ENCODE data around the gene ETV3. TPM values are rescaled to one million over a fixed set of nuclear protein-coding genes. Genes with fewer than 3 reads are reported as not detected.

Gene ETV3
- total and polyA plus RNA-seq, 2 of the 13 experiments (the other 11 are each of a cell fraction or from before 2014, with no cell fraction given): 4.2 to 5.8 TPM

DNA sequence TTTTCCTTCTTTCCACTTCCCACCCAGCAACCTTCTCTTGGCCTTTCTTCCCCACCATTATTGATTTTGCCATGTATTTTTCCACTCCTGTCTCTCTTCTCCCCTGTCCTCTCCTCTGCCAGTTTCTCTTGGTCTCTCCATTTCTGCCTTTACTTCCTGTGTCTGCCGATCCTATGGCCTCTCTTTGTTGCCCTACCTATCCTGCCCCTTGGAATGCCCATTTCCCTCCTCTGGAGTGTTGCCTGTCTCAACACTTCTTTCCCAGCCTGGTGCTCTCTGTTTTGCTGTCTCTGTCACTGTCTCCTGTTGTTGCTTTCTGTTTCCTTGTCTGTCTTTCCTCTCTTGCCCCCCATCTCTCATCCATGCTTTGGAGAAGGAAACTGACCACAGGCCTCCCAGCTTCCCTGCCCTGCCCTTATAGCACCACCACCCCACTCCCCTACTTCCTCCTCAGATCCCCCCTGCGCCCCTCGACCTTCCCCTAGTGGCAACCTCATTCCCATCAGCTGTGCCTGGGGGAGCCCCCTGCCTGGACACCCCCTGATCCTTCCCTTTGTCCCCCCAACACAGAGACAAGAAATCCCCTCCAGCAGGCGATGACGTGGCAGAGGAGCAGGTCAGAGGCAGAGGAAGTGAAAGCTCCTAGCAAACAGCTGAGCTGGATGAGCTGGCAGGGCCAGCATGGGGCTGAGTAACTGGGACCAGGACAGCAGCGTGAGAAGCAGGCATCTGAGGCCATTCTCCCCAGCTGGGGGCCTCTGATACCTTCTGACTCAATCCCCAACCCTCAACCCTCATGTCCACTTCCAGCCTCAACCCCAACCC is 32.0 kb downstream of the ETV3 start:
- no peak for DNase-seq (ENCODE audit: low spot score)
- peak overlapping the region in 1 of 3 experiments; percentile 6; a peak in 1 of 6 replicates for H3K4me3 ChIP-seq (replicated peaks in 1 of 3; ENCODE audit: insufficient read depth in 1 of 3, low read depth in 2 of 3, low read length in 3 of 3)
- ChIA-PET CTCF (ENCODE audit: low intra/inter-chr PET ratio, low total read pairs) (no interaction called here), POLR2A (no interaction called here)
- H3K9ac ChIP-seq (ENCODE audit: insufficient read depth, low read depth, low read length): 0 out of 2 replicates have a peak overlapping the region, but pooled peaks have one; percentile 22
- BruUV-seq (replicated peaks): no TSS peak
- intact Hi-C loops (cut with micrococcal nuclease; ENCODE audit: unreplicated experiment): no loop called here
- peak; percentile 61; the same call in 2 of the 3 replicates for ATAC-seq
- H3K79me2 ChIP-seq (ENCODE audit: insufficient read depth, low read length): no peaks in the 10 kb centered on the region
- TF ChIP-seq, protein P1, sequence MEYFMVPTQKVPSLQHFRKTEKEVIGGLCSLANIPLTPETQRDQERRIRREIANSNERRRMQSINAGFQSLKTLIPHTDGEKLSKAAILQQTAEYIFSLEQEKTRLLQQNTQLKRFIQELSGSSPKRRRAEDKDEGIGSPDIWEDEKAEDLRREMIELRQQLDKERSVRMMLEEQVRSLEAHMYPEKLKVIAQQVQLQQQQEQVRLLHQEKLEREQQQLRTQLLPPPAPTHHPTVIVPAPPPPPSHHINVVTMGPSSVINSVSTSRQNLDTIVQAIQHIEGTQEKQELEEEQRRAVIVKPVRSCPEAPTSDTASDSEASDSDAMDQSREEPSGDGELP (IDR thresholded peaks at IDR 0.05; ENCODE audit: borderline replicate concordance, low read depth): peak; percentile 58; the same call in 1 of the 2 replicates
- TF ChIP-seq ZNF747 (CRISPR knock-in tag; IDR thresholded peaks at IDR 0.05; ENCODE audit: borderline replicate concordance): no peak
- peak; percentile 72 for TF ChIP-seq CREB1 (IDR thresholded peaks at IDR 0.05)
- TF ChIP-seq CREB1 (CRISPR knock-in tag; IDR thresholded peaks at IDR 0.05): no peak
- H3K4me1 ChIP-seq (ENCODE audit: insufficient read depth, low read length): no peaks in the 10 kb centered on the region
- H2AFZ ChIP-seq (ENCODE audit: low read length): no peak overlapping the region
- no peaks in the 10 kb centered on the region for H3K36me3 ChIP-seq (replicated peaks in 1 of 2; ENCODE audit: control insufficient read depth in 1 of 2, insufficient read depth in 2 of 2, low read length in 2 of 2)
- H3K27ac ChIP-seq (ENCODE audit: extremely low read length, insufficient read depth, low read length): no peak overlapping the region
- H3K9me3 ChIP-seq (ENCODE audit: low read length): no peaks in the 10 kb centered on the region
- H3K4me2 ChIP-seq (ENCODE audit: low read depth, low read length): peak overlapping the region; percentile 36
- FAIRE-seq: no peak
- 12% methylated on average over 5 of the region's 6 CpGs for WGBS (ENCODE audit: low lambda C conversion rate)
- in situ Hi-C loops (cut with HindIII; ENCODE audit: extremely low pct_ligation_motif_present, low pct_unique_long_range_greater_than_20kb): no loop called here
- no peaks in the 10 kb centered on the region for H4K20me1 ChIP-seq (ENCODE audit: insufficient read depth, low read length)
- peaks cover 11 to 57% of the 10 kb centered on the region in 2 experiments; a peak in 4 of 5 replicates for H3K27me3 ChIP-seq (ENCODE audit: control insufficient read depth in 1 of 2, insufficient read depth in 2 of 2, low read length in 2 of 2)

DNA sequence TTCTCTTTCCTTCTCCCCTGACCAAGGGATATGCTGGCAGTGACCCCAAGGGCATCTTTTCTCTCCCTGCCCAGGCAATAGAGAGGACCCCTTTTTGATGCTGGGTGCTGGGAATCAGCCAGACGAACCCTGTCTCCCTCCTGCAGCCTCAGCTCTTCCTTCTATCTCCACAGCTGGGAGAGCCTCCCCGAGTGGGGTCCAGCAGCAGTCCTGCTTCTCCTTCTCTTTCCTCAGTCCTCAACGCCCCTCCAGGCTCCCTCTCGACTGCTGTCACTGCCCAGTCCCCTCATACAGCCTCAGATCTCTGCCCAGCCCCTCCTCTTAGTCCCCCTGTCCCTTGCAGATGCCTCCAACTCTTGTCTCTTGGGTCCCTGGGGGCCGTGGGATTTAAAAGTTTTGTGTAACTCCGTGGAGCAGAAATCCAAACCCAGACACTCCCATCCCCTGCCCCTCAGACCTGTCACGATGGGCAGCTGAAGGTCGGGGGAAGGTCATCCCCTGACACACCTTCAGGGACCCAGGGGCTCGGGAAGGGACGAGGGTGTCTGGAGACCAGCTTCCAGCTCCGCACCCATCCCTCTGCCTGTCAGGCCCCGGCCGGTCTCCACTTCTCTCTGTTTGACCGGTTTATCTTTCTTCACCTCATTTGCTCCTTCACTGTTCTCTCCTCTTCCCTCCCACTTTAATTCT is 32.8 kb downstream of the ETV3 start:
- WGBS (ENCODE audit: low lambda C conversion rate): 34% methylated on average over 14 of the region's 14 CpGs
- CTCF ChIA-PET (ENCODE audit: low intra/inter-chr PET ratio, low total read pairs): no interaction called here
- BruUV-seq (replicated peaks): no TSS peak
- TF ChIP-seq, protein P2, sequence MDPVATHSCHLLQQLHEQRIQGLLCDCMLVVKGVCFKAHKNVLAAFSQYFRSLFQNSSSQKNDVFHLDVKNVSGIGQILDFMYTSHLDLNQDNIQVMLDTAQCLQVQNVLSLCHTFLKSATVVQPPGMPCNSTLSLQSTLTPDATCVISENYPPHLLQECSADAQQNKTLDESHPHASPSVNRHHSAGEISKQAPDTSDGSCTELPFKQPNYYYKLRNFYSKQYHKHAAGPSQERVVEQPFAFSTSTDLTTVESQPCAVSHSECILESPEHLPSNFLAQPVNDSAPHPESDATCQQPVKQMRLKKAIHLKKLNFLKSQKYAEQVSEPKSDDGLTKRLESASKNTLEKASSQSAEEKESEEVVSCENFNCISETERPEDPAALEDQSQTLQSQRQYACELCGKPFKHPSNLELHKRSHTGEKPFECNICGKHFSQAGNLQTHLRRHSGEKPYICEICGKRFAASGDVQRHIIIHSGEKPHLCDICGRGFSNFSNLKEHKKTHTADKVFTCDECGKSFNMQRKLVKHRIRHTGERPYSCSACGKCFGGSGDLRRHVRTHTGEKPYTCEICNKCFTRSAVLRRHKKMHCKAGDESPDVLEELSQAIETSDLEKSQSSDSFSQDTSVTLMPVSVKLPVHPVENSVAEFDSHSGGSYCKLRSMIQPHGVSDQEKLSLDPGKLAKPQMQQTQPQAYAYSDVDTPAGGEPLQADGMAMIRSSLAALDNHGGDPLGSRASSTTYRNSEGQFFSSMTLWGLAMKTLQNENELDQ (CRISPR knock-in tag; IDR thresholded peaks at IDR 0.05; ENCODE audit: borderline replicate concordance): no peak
- TF ChIP-seq, protein P3, sequence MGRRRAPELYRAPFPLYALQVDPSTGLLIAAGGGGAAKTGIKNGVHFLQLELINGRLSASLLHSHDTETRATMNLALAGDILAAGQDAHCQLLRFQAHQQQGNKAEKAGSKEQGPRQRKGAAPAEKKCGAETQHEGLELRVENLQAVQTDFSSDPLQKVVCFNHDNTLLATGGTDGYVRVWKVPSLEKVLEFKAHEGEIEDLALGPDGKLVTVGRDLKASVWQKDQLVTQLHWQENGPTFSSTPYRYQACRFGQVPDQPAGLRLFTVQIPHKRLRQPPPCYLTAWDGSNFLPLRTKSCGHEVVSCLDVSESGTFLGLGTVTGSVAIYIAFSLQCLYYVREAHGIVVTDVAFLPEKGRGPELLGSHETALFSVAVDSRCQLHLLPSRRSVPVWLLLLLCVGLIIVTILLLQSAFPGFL (CRISPR knock-in tag; IDR thresholded peaks at IDR 0.05): no peak
- TF ChIP-seq, protein P4, sequence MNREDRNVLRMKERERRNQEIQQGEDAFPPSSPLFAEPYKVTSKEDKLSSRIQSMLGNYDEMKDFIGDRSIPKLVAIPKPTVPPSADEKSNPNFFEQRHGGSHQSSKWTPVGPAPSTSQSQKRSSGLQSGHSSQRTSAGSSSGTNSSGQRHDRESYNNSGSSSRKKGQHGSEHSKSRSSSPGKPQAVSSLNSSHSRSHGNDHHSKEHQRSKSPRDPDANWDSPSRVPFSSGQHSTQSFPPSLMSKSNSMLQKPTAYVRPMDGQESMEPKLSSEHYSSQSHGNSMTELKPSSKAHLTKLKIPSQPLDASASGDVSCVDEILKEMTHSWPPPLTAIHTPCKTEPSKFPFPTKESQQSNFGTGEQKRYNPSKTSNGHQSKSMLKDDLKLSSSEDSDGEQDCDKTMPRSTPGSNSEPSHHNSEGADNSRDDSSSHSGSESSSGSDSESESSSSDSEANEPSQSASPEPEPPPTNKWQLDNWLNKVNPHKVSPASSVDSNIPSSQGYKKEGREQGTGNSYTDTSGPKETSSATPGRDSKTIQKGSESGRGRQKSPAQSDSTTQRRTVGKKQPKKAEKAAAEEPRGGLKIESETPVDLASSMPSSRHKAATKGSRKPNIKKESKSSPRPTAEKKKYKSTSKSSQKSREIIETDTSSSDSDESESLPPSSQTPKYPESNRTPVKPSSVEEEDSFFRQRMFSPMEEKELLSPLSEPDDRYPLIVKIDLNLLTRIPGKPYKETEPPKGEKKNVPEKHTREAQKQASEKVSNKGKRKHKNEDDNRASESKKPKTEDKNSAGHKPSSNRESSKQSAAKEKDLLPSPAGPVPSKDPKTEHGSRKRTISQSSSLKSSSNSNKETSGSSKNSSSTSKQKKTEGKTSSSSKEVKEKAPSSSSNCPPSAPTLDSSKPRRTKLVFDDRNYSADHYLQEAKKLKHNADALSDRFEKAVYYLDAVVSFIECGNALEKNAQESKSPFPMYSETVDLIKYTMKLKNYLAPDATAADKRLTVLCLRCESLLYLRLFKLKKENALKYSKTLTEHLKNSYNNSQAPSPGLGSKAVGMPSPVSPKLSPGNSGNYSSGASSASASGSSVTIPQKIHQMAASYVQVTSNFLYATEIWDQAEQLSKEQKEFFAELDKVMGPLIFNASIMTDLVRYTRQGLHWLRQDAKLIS (CRISPR knock-in tag; IDR thresholded peaks at IDR 0.05): no peak

More for the DNA sequence above, 32.8 kb downstream of the ETV3 start:
- Histone ChIP-seq H3K9me3 (ENCODE audit: low read length) (no peaks in the 10 kb centered on the region), H3K4me2 (ENCODE audit: low read depth, low read length) (peak overlapping the region; percentile 36; the same call in 1 of the 2 replicates), H3K27ac (ENCODE audit: extremely low read length, insufficient read depth, low read length) (no peak overlapping the region), H3K36me3 (replicated peaks in 1 of 2; ENCODE audit: control insufficient read depth in 1 of 2, insufficient read depth in 2 of 2, low read length in 2 of 2) (no peaks in the 10 kb centered on the region), H3K4me3 (replicated peaks in 1 of 3; ENCODE audit: insufficient read depth in 1 of 3, low read depth in 2 of 3, low read length in 3 of 3) (no peak overlapping the region), H4K20me1 (ENCODE audit: insufficient read depth, low read length) (no peaks in the 10 kb centered on the region), H3K9ac (ENCODE audit: insufficient read depth, low read depth, low read length) (no peak overlapping the region), H2AFZ (ENCODE audit: low read length) (no peak overlapping the region), H3K4me1 (ENCODE audit: insufficient read depth, low read length) (no peaks in the 10 kb centered on the region), H3K79me2 (ENCODE audit: insufficient read depth, low read length) (no peaks in the 10 kb centered on the region), H3K27me3 (ENCODE audit: control insufficient read depth in 1 of 2, insufficient read depth in 2 of 2, low read length in 2 of 2) (peaks cover 8 to 52% of the 10 kb centered on the region in 2 experiments; a peak in 3 of 5 replicates)
- FAIRE-seq (no peak), ATAC-seq (no peak), DNase-seq (ENCODE audit: low spot score) (no peak)
- POLR2A ChIA-PET: no interaction called here
- intact Hi-C loops (cut with micrococcal nuclease; ENCODE audit: unreplicated experiment) (no loop called here), in situ Hi-C loops (cut with HindIII; ENCODE audit: extremely low pct_ligation_motif_present, low pct_unique_long_range_greater_than_20kb) (no loop called here)
